Measurements from ENCODE around the gene SLITRK1.

DNA sequence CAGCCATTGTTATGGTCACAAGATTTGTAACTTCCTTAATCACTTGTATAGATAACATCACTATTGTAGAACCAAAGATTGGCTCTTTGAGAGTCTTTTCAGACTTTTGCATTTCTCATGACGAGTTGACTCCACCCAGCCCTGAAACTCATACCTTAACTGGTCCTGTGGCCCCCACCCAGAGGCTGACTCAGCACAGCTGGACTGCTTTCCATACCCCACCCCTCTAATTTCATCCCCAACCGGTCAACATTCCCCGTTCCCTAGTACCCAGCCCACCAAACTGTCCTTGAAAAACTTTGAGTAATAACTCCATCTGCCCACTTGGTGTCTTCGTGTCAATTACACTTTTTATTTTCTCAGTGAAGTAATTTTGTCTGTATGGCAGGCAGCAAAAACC, 32.1 kb upstream of the SLITRK1 start:
- TF ChIP-seq CTCF (IDR thresholded peaks at IDR 0.05) (no peak), POLR2AphosphoS5 (IDR thresholded peaks at IDR 0.05) (no peak), POLR2A (IDR thresholded peaks at IDR 0.05) (no peak)
